H9 (cell line): Measurements from ENCODE around the gene ADAMTS17. TPM values are rescaled to one million over a fixed set of nuclear protein-coding genes. Genes with fewer than 3 reads are reported as not detected.

ENCODE experiments used
- DNase-seq: peaks from one replicate; pipeline ENCODE4 v3.0.0-alpha.2; 2017
- H2AFZ ChIP-seq: one replicate; pipeline ENCODE4 v1.6.1; 2013; ENCODE audit warnings: mild to moderate bottlenecking, low read length, control low read depth, moderate library complexity
- H2AK5ac ChIP-seq: 2 replicates; pipeline ENCODE4 v1.6.1; 2013; ENCODE audit warnings: low read length, control low read depth, mixed read lengths; ENCODE audit not compliant: insufficient read length
- H2BK120ac ChIP-seq: one replicate; pipeline ENCODE4 v1.6.1; 2013; ENCODE audit warnings: low read depth, mild to moderate bottlenecking, low read length, control low read depth, inconsistent platforms; ENCODE audit not compliant: poor library complexity, severe bottlenecking
- H2BK12ac ChIP-seq: 2 replicates; pipeline ENCODE4 v1.6.1; 2013; ENCODE audit warnings: low read length, control low read depth, mixed read lengths, low read depth; ENCODE audit not compliant: insufficient read length
- H2BK15ac ChIP-seq: 2 replicates; pipeline ENCODE4 v1.6.1; 2013; ENCODE audit warnings: low read depth, low read length, control low read depth
- H2BK20ac ChIP-seq: one replicate; pipeline ENCODE4 v1.6.1; 2013; ENCODE audit warnings: low read depth, mild to moderate bottlenecking, low read length, control low read depth, inconsistent platforms; ENCODE audit not compliant: poor library complexity, severe bottlenecking
- H2BK5ac ChIP-seq: 2 replicates; pipeline ENCODE4 v1.6.1; 2013; ENCODE audit warnings: low read length, control low read depth, mixed read lengths; ENCODE audit not compliant: insufficient read length
- H3K14ac ChIP-seq: 2 replicates; pipeline ENCODE4 v1.6.1; 2013; ENCODE audit warnings: low read length, control low read depth; ENCODE audit not compliant: insufficient read depth
- H3K18ac ChIP-seq: 2 replicates; pipeline ENCODE4 v1.6.1; 2013; ENCODE audit warnings: low read depth, mild to moderate bottlenecking, mixed read lengths, low read length, control low read depth; ENCODE audit not compliant: insufficient read length
- H3K23ac ChIP-seq: 2 replicates; pipeline ENCODE4 v1.6.1; 2013; ENCODE audit warnings: low read length, control low read depth, mixed read lengths, low read depth; ENCODE audit not compliant: insufficient read length
- H3K23me2 ChIP-seq: 2 replicates; pipeline ENCODE4 v1.6.1; 2013; ENCODE audit warnings: low read depth, mild to moderate bottlenecking, mixed read lengths, low read length, control low read depth; ENCODE audit not compliant: insufficient read length, poor library complexity, severe bottlenecking
- H3K27ac ChIP-seq: 2 replicates; pipeline ENCODE4 v1.5.1; 2013; ENCODE audit warnings: low read length, control low read depth, mixed read lengths, low read depth; ENCODE audit not compliant: insufficient read length
- H3K27me3 ChIP-seq: 2 replicates; pipeline ENCODE4 v1.6.1; 2013; ENCODE audit warnings: low read length, control low read depth, inconsistent platforms; ENCODE audit not compliant: insufficient read depth
- H3K4ac ChIP-seq: 2 replicates; pipeline ENCODE4 v1.6.1; 2013; ENCODE audit warnings: low read depth, mild to moderate bottlenecking, control low read depth, inconsistent platforms, low read length, moderate library complexity
- H3K4me1 ChIP-seq: 2 replicates; pipeline ENCODE4 v1.6.1; 2013; ENCODE audit warnings: low read length, control low read depth, inconsistent platforms; ENCODE audit not compliant: insufficient read depth
- H3K4me2 ChIP-seq: 2 replicates; pipeline ENCODE4 v1.6.1; 2013; ENCODE audit warnings: low read length, control low read depth, mixed read lengths; ENCODE audit not compliant: insufficient read length, insufficient read depth
- H3K56ac ChIP-seq: 2 replicates; pipeline ENCODE4 v1.6.1; 2013; ENCODE audit warnings: low read depth, mild to moderate bottlenecking, mixed read lengths, low read length, control low read depth; ENCODE audit not compliant: insufficient read length
- H3K79me1 ChIP-seq: 2 replicates; pipeline ENCODE4 v1.6.1; 2013; ENCODE audit warnings: low read depth, mild to moderate bottlenecking, moderate library complexity, low read length, control low read depth, inconsistent platforms; ENCODE audit not compliant: insufficient read depth, poor library complexity, severe bottlenecking
- H3K79me2 ChIP-seq: 2 replicates; pipeline ENCODE4 v1.6.1; 2013; ENCODE audit warnings: low read length, control low read depth, inconsistent platforms; ENCODE audit not compliant: insufficient read depth
- H3K9ac ChIP-seq: 2 replicates; pipeline ENCODE4 v1.6.1; 2013; ENCODE audit warnings: low read length, control low read depth, mixed read lengths; ENCODE audit not compliant: insufficient read length; ENCODE audit errors: extremely low read depth
- H3K9me3 ChIP-seq: one replicate; pipeline ENCODE4 v1.6.1; 2013; ENCODE audit warnings: low read depth, low read length, inconsistent platforms; ENCODE audit not compliant: control insufficient read depth
- H3T11ph ChIP-seq: one replicate; pipeline ENCODE4 v1.6.1; 2013; ENCODE audit warnings: mild to moderate bottlenecking, low read length, control low read depth, inconsistent platforms
- H4K20me1 ChIP-seq: one replicate; pipeline ENCODE4 v1.6.1; 2013; ENCODE audit not compliant: control insufficient read depth, insufficient read length, insufficient read depth
- H4K5ac ChIP-seq: 2 replicates; pipeline ENCODE4 v1.6.1; 2013; ENCODE audit warnings: low read depth, mild to moderate bottlenecking, mixed read lengths, low read length, control low read depth; ENCODE audit not compliant: insufficient read length
- H4K8ac ChIP-seq: replicated peaks from 2 replicates; pipeline ENCODE4 v1.6.1; 2013; ENCODE audit warnings: low read length, control low read depth, mixed read lengths, low read depth; ENCODE audit not compliant: insufficient read length
- H4K91ac ChIP-seq: 2 replicates; pipeline ENCODE4 v1.6.1; 2013; ENCODE audit warnings: low read depth, mild to moderate bottlenecking, moderate library complexity, mixed read lengths, low read length, control low read depth; ENCODE audit not compliant: insufficient read length
- H3K27ac Mint-ChIP-seq, 3 experiments: 2 replicates in 2 of 3; 3 replicates in 1 of 3; pipeline ENCODE4 v1.8.0; 2020 to 2021; ENCODE audit warnings: mixed read lengths in 3 of 3, mild to moderate bottlenecking in 1 of 3, moderate library complexity in 1 of 3
- H3K27me3 Mint-ChIP-seq: 2 replicates; pipeline ENCODE4 v1.8.0; 2021; ENCODE audit warnings: low read depth, mild to moderate bottlenecking, moderate library complexity, mixed read lengths
- H3K36me3 Mint-ChIP-seq, 3 experiments: 2 replicates in 2 of 3; 3 replicates in 1 of 3; pipeline ENCODE4 v1.8.0; 2020 to 2021; ENCODE audit warnings: low read depth in 3 of 3, mixed read lengths in 3 of 3; ENCODE audit not compliant: insufficient read depth in 1 of 3
- H3K4me1 Mint-ChIP-seq, 2 experiments: 2 replicates each; pipeline ENCODE4 v1.8.0; 2020; ENCODE audit warnings: mixed read lengths in 2 of 2
- H3K4me3 Mint-ChIP-seq, 2 experiments: 2 replicates in 1 of 2; 3 replicates in 1 of 2; pipeline ENCODE4 v1.8.0; 2020 to 2021; ENCODE audit warnings: mild to moderate bottlenecking in 2 of 2, mixed read lengths in 2 of 2, moderate library complexity in 1 of 2
- H3K9me3 Mint-ChIP-seq, 2 experiments: 2 replicates in 1 of 2; 3 replicates in 1 of 2; pipeline ENCODE4 v1.8.0; 2020; ENCODE audit warnings: mild to moderate bottlenecking in 2 of 2, mixed read lengths in 2 of 2, moderate library complexity in 1 of 2
- WGBS: extraction: QIAGEN DNeasy Blood & Tissue Kit; methylation state at CpG from one replicate; pipeline ENCODE4 v1.1.7; 2013; ENCODE audit warnings: missing lambda C conversion rate, low lambda C conversion rate, mixed read lengths; ENCODE audit not compliant: insufficient read length; ENCODE audit errors: extremely low coverage; 5-methylcytosine and 5-hydroxymethylcytosine counted together
- total RNA-seq: library from RNA; stranded (reverse); gene quantifications from 2 replicates; pipeline ENCODE4 v1.2.1, GENCODE V29; 2021
- TF ChIP-seq, protein P1 (sequence below): fragments of 200-600 bp; sonication (generic); conservative IDR thresholded peaks from 3 replicates; pipeline ENCODE4 v1.8.0; 2021; ENCODE audit warnings: antibody characterized with exemption, mild to moderate bottlenecking

Gene ADAMTS17
- total RNA-seq, 1 experiment from 2014 or later, result 2.9 TPM

DNA sequence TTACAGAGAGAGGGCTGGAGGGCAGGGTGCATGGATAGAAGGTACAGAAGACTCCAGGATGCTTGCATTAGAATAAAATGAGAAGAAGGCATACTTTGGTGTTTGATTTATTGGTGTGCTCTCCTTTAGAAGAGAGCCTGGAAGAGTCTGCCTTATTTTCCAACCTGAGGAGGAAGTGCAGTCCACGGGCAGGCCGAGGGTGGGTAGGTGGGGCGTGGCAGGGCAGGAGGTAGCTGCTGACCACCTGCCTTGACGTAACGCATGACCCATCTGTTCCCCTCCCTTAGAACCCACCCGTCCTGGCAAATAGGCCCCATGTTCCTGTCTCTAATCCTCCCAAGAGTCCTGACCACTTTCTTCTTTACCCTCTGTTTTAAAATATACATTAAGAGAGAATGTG, 386.2 kb downstream of the ADAMTS17 start:
- H3K9ac ChIP-seq, result no peak overlapping the region
- H2BK120ac ChIP-seq, result no peak overlapping the region
- no peaks in the 10 kb centered on the region for H4K20me1 ChIP-seq
- no peaks in the 10 kb centered on the region for H3K9me3 ChIP-seq
- H3K18ac ChIP-seq, result no peak overlapping the region
- no peaks in the 10 kb centered on the region for H3K27me3 ChIP-seq
- no peak overlapping the region for H3K27ac ChIP-seq
- H3K4ac ChIP-seq, result no peak overlapping the region
- H2AK5ac ChIP-seq, result no peak overlapping the region
- TF ChIP-seq, protein P1, sequence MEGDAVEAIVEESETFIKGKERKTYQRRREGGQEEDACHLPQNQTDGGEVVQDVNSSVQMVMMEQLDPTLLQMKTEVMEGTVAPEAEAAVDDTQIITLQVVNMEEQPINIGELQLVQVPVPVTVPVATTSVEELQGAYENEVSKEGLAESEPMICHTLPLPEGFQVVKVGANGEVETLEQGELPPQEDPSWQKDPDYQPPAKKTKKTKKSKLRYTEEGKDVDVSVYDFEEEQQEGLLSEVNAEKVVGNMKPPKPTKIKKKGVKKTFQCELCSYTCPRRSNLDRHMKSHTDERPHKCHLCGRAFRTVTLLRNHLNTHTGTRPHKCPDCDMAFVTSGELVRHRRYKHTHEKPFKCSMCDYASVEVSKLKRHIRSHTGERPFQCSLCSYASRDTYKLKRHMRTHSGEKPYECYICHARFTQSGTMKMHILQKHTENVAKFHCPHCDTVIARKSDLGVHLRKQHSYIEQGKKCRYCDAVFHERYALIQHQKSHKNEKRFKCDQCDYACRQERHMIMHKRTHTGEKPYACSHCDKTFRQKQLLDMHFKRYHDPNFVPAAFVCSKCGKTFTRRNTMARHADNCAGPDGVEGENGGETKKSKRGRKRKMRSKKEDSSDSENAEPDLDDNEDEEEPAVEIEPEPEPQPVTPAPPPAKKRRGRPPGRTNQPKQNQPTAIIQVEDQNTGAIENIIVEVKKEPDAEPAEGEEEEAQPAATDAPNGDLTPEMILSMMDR, result no peak
- Mint-ChIP-seq H3K27me3 (peaks cover 13% of the 10 kb centered on the region), H3K36me3 (no peaks in the 10 kb centered on the region; a peak in 1 of 7 replicates), H3K4me3 (no peak overlapping the region; a peak in 2 of 5 replicates), H3K9me3 (no peaks in the 10 kb centered on the region; a peak in 2 of 5 replicates), H3K4me1 (peaks cover 3 to 9% of the 10 kb centered on the region in 2 experiments; a peak in 2 of 4 replicates), H3K27ac (peak overlapping the region in 2 of 3 experiments; percentile 47 to 54; a peak in 2 of 7 replicates)
- no peaks in the 10 kb centered on the region for H3K79me1 ChIP-seq
- no peaks in the 10 kb centered on the region for H3K23me2 ChIP-seq
- H3K23ac ChIP-seq, result no peak overlapping the region
- no peak for DNase-seq
- H2BK5ac ChIP-seq, result no peak overlapping the region
- H3K4me1 ChIP-seq, result no peaks in the 10 kb centered on the region; the same call in 1 of the 2 replicates
- no peak overlapping the region for H2BK15ac ChIP-seq
- no peak overlapping the region for H4K5ac ChIP-seq
- no peaks in the 10 kb centered on the region for H3K79me2 ChIP-seq
- no peak overlapping the region for H4K91ac ChIP-seq
- H2BK12ac ChIP-seq, result no peak overlapping the region
- no peak overlapping the region for H3T11ph ChIP-seq
- H4K8ac ChIP-seq, result no peak overlapping the region
- H3K14ac ChIP-seq, result no peak overlapping the region
- WGBS, result no CpG with 5 or more reads among the region's 6 CpGs
- H2BK20ac ChIP-seq, result no peak overlapping the region
- no peak overlapping the region for H2AFZ ChIP-seq
- H3K56ac ChIP-seq, result no peak overlapping the region
- H3K4me2 ChIP-seq, result no peak overlapping the region
